Breast epithelium (tissue), 3 donors: ENCODE data around the gene RCOR2.

Source experiments
- POLR2A ChIP-seq: fragments of 450-650 bp; IDR thresholded peaks from one replicate; pipeline ENCODE4 v1.6.1; 2016; ENCODE audit warnings: antibody characterized with exemption, mild to moderate bottlenecking, moderate library complexity
- TF ChIP-seq, protein P1 (sequence below), 3 donors: fragments of 450-650 bp; IDR thresholded peaks; one replicate each; pipeline ENCODE4 v1.5.1; 2016 to 2017; ENCODE audit warnings: antibody characterized with exemption in 3 of 3, mild to moderate bottlenecking in 3 of 3, moderate library complexity in 3 of 3

DNA sequence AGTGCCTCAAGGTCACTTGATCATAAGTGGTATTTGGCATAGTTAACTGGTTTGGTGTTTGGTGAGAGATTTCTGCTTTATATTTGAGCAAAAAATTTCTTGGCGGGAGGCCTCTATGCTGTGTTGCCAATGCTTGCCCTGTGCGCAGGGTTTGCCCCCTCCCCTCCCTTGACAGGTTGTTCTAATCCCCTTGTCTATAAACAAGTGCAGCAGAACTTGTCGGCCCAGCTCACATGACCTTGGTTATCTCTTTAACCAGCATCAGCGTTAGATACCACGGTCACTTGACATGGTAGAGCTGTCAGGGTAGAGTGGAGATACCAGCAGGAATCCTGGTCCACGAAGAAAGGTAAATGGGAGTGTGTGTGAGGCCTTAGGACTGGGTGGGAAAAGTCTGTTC lies 42.5 kb downstream of the RCOR2 start:
- TF ChIP-seq, protein P1, sequence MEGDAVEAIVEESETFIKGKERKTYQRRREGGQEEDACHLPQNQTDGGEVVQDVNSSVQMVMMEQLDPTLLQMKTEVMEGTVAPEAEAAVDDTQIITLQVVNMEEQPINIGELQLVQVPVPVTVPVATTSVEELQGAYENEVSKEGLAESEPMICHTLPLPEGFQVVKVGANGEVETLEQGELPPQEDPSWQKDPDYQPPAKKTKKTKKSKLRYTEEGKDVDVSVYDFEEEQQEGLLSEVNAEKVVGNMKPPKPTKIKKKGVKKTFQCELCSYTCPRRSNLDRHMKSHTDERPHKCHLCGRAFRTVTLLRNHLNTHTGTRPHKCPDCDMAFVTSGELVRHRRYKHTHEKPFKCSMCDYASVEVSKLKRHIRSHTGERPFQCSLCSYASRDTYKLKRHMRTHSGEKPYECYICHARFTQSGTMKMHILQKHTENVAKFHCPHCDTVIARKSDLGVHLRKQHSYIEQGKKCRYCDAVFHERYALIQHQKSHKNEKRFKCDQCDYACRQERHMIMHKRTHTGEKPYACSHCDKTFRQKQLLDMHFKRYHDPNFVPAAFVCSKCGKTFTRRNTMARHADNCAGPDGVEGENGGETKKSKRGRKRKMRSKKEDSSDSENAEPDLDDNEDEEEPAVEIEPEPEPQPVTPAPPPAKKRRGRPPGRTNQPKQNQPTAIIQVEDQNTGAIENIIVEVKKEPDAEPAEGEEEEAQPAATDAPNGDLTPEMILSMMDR (IDR thresholded peaks at IDR 0.05), result no peak
- no peak for TF ChIP-seq POLR2A
